Fibroblast of pulmonary artery (primary cell): ENCODE results near the gene ULBP3.

ENCODE experiments used
- DNase-seq: peaks from one replicate; pipeline ENCODE4 v3.0.0-alpha.2; 2010; ENCODE audit warnings: low read depth
- H3K4me3 ChIP-seq: replicated peaks from 2 replicates; pipeline ENCODE4 v1.5.1; 2011; ENCODE audit warnings: low read depth, mild to moderate bottlenecking, control low read depth, low read length, moderate library complexity
- CTCF ChIP-seq: IDR thresholded peaks from 2 replicates; pipeline ENCODE4 v1.5.1; 2011; ENCODE audit warnings: mild to moderate bottlenecking, control low read depth, low read length, inconsistent platforms; ENCODE audit errors: missing control alignments

The ULBP3 gene

GRCh38 chr6:150102750-150103270 is 33.9 kb upstream of the ULBP3 start:
- no peak overlapping the region for H3K4me3 ChIP-seq
- no peak for TF ChIP-seq CTCF
- no peak for DNase-seq

- no peak overlapping the region for H3K4me3 ChIP-seq
- no peak for DNase-seq
- TF ChIP-seq CTCF, result no peak
These were observed 31.8 kb upstream of the ULBP3 start for GRCh38 chr6:150100745-150101144.

- TF ChIP-seq CTCF, result no peak
- no peak for DNase-seq
- no peak overlapping the region for H3K4me3 ChIP-seq
These were observed 31.0 kb upstream of the ULBP3 start for GRCh38 chr6:150099953-150100352.

GRCh38 chr6:150099546-150099945 is 30.6 kb upstream of the ULBP3 start:
- no peak for DNase-seq
- no peak for TF ChIP-seq CTCF

GRCh38 chr6:150098155-150098554 is 29.2 kb upstream of the ULBP3 start:
- no peak for TF ChIP-seq CTCF
- DNase-seq, result no peak
- H3K4me3 ChIP-seq, result no peak overlapping the region

More at GRCh38 chr6:150099546-150099945, 30.6 kb upstream of the ULBP3 start:
- no peak overlapping the region for H3K4me3 ChIP-seq

GRCh38 chr6:150093397-150093796 is 24.5 kb upstream of the ULBP3 start:
- no peak for TF ChIP-seq CTCF
- no peak for DNase-seq
- no peak overlapping the region for H3K4me3 ChIP-seq

- H3K4me3 ChIP-seq, result no peak overlapping the region
- no peak for DNase-seq
- no peak for TF ChIP-seq CTCF
These were observed 22.6 kb upstream of the ULBP3 start for GRCh38 chr6:150091476-150091875.
